Stimulated activated CD4-positive, alpha-beta T cell treated with anti-CD3 and anti-CD28 coated beads, Interleukin-12 subunit alpha, Interleukin-12 subunit beta, amount 100 ng/mL, for 24 hours (primary cell): ENCODE data around the gene IMMP2L.

Experiments used
- DNase-seq, 2 experiments: peaks; one replicate each; pipeline ENCODE4 v3.0.0-alpha.2; 2020; ENCODE audit warnings: low read depth in 2 of 2

Gene IMMP2L

GRCh38 chr7:111558991-111559390 is 3.3 kb downstream of the IMMP2L start:
- no peak for DNase-seq

- DNase-seq = no peak
Observed at GRCh38 chr7:111556977-111557376, 5.3 kb downstream of the IMMP2L start.

GRCh38 chr7:111554086-111554485 is 8.2 kb downstream of the IMMP2L start:
- DNase-seq = no peak

DNA sequence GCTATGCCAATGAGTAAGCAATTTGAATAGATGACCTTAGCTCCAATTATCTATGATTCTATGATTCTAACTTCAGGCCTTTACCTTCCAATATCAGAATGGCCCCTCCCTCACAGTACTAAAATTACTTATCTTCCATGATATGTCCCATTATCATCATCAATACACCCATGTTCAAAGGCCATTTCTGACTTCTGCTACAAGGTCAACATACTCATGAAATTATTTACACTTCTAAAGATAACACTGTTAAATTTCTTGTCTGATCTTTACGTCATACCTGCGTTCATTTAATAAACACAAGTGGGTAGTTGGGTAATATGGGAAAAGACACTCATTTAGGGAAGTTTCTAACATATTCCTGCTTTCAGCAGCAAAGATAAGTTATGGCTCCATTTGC is 21.2 kb downstream of the IMMP2L start:
- DNase-seq = no peak

GRCh38 chr7:111540199-111540815 is 22.0 kb downstream of the IMMP2L start:
- DNase-seq = no peak

- no peak for DNase-seq
Observed at GRCh38 chr7:111537134-111537533, 25.2 kb downstream of the IMMP2L start.

GRCh38 chr7:111535142-111535870 is 27.0 kb downstream of the IMMP2L start:
- no peak for DNase-seq

DNA sequence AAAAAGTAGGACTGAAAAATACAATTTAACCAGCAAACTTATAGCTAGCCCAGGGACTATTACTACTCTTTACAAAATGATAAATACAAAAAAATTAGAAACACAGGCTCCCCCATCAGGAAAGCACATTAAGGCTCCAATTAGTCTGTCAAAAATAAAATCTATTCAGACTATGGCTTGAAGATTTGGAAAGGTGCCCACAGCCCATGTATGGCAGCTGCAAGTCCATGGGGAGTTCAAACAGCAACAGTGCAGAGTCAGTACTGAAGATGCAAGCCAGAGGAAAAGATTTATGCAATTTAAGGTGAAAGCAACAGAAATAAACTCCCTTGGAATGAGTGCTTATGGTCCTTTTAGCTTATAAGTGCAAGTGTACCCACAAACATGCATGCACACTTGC is 29.7 kb downstream of the IMMP2L start:
- DNase-seq = no peak

- DNase-seq = no peak
Observed at GRCh38 chr7:111531993-111532392, 30.3 kb downstream of the IMMP2L start.

DNA sequence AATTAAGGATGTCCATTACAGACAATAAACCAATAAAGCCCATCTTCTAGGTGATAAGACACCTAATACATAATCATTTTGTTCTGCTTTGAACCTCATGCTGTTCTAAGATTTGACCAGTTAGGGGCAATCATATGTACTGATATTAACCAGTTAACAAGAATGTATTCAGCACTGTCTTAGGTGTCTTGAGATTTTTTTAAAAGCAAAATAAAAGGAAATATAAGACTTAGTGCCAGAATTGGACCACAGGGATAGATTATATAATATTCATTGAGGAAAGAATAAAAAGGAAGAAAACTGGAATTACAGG is 32.0 kb downstream of the IMMP2L start:
- no peak for DNase-seq

DNA sequence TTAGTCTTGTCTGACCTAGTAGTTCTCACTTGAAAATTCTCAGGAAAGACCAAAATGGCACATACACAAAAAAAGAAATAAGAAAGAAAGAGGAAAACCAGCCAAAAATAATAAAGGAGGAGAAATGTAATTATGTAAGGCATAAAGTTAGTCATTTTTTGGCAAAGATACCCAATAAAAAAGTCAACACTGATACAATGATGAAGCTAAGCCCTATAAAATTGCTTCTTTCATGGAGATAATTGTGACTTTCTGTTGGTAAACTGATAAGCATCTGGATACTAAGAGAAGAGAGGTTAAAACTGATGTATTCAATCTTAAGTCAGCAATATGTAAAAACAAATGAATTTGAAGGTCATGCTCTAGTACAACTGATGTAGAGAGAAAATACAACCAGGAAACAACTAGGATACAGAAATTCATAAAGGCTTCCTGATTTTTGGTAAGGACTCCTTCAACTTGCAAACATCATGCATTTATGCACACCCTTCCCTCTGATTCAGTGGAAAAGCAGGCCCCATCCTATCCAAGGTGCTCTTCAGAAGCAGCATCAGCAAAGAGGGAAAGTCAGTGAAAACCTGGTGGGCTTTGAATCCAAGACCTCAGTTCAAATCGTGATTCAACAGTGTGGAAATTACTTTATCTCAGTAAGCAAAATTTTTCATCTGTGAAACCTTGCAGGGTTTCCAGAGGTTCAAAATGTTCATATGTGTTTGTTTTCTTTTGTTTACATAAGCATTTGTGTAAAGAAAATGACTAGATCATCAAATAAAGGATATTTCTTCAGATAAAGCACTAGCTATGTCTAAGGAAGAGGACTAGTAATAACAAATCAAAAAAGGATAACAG is 32.6 kb downstream of the IMMP2L start:
- no peak for DNase-seq

- no peak for DNase-seq
Observed at GRCh38 chr7:111528331-111528730, 34.0 kb downstream of the IMMP2L start.

- DNase-seq = no peak
Observed at GRCh38 chr7:111527545-111527944, 34.7 kb downstream of the IMMP2L start.

DNA sequence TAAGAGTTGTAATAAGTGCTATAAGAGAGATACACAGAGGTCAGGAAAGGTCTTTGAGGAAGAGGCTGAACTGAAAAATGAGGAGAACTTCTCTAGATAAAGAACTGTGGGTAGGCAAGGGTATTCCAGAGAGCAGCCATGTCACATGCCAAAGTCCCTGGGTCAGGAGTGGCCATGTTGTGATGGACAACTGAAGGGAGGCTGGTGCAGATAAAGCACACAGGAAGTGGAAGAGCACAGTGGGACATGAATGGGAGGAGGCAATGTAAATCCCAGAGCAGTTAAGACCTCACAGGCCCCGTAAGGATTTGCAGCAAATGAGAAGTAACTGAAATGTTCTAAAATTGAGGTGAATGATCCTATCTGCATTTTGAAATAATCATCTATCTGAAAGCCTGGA is 37.2 kb downstream of the IMMP2L start:
- no peak for DNase-seq

- DNase-seq = no peak
Observed at GRCh38 chr7:111521660-111522059, 40.6 kb downstream of the IMMP2L start.

- DNase-seq = no peak
Observed at GRCh38 chr7:111518264-111518663, 44.0 kb downstream of the IMMP2L start.

DNA sequence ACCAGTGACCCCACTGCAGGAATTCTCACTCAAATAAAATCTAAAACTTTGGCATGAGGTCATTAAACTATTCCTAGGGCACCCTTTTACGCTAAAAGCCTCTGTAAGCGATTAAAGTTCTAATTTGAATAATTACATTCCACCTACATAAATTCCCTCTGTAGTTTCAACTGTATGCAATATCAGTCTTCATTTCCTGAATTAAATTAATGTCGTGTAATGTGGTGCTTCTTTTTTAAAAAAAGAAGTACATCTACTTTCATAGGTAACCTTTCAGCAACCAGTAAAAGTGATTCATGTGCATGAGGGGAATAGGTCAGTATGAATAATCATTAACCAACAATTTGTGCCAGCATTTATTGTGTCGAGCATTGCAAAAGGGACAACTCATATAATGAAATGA is 44.7 kb downstream of the IMMP2L start:
- no peak for DNase-seq

DNA sequence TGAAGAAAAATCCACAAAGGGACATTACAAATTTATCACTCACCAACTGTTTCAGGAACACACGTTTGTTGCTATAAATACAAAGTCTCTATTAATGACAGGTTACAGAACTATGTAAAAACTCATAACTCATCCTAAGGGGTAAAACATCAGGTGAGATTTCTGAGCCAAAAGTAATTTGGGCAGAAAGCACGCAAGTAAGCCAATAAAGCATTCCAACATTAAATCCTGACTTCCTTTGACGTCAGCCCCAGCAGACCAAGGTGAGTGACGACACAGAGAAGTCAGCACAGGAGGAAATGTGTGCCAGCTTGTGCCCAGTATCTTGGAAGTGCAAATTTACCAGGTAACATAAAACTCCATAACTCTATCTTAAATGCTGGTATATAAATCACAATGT is 45.7 kb downstream of the IMMP2L start:
- DNase-seq = no peak

GRCh38 chr7:111513566-111513965 is 48.7 kb downstream of the IMMP2L start:
- DNase-seq = no peak

- DNase-seq = no peak
Observed at GRCh38 chr7:111511845-111512244, 50.4 kb downstream of the IMMP2L start.

GRCh38 chr7:111510584-111511378 is 51.5 kb downstream of the IMMP2L start:
- DNase-seq = no peak

DNA sequence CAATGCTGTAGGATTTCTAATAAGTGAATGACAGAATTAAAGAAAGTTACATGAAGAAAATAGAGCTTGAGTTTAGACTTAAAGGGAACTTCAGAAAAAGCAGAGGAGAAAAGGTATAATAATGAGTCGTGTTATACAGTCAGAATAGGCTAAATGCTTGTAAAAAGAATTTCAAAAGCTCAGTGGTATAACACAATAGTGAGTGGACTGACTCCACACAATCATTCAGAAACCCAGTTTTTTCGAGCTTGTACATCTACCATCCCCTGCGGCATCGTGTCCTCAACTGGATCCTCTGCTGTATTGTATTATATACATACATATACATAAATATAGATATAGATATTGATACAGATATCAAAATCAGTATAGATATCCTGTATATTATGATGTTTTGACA is 52.2 kb downstream of the IMMP2L start:
- no peak for DNase-seq
